ENCODE measurements around the gene RAX.

DNA sequence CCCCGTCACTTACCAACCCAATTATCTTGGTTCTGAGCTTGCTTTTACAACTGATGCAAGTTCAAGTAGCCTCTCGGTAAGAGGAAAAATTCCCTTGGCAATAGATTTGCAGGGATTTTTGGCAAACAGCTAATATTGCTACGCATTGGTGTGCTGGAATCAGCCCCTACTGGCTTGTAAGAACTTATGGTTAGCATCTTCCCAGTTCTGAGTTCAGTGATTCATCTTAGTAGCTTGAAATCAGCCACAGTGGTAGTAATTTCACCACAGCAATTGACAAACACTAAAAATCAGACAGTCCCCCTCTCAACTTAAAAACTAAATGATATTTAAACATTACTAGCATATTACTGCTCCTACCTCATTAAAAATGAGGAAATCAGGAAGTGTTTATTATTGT, 5.9 kb upstream of the RAX start:
- TF ChIP-seq ZNF692 (tag by site-specific recombination; IDR thresholded peaks at IDR 0.05) (no peak), CTCF (tag by site-specific recombination; IDR thresholded peaks at IDR 0.05) (no peak), ZNF629 (tag by site-specific recombination; IDR thresholded peaks at IDR 0.05) (no peak), ZNF837 (tag by site-specific recombination; IDR thresholded peaks at IDR 0.05) (no peak), ZNF623 (tag by site-specific recombination; IDR thresholded peaks at IDR 0.05) (no peak), ZNF785 (tag by site-specific recombination; IDR thresholded peaks at IDR 0.05) (no peak)
- TF ChIP-seq, protein P1, sequence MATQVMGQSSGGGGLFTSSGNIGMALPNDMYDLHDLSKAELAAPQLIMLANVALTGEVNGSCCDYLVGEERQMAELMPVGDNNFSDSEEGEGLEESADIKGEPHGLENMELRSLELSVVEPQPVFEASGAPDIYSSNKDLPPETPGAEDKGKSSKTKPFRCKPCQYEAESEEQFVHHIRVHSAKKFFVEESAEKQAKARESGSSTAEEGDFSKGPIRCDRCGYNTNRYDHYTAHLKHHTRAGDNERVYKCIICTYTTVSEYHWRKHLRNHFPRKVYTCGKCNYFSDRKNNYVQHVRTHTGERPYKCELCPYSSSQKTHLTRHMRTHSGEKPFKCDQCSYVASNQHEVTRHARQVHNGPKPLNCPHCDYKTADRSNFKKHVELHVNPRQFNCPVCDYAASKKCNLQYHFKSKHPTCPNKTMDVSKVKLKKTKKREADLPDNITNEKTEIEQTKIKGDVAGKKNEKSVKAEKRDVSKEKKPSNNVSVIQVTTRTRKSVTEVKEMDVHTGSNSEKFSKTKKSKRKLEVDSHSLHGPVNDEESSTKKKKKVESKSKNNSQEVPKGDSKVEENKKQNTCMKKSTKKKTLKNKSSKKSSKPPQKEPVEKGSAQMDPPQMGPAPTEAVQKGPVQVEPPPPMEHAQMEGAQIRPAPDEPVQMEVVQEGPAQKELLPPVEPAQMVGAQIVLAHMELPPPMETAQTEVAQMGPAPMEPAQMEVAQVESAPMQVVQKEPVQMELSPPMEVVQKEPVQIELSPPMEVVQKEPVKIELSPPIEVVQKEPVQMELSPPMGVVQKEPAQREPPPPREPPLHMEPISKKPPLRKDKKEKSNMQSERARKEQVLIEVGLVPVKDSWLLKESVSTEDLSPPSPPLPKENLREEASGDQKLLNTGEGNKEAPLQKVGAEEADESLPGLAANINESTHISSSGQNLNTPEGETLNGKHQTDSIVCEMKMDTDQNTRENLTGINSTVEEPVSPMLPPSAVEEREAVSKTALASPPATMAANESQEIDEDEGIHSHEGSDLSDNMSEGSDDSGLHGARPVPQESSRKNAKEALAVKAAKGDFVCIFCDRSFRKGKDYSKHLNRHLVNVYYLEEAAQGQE (tag by site-specific recombination; IDR thresholded peaks at IDR 0.05) = no peak

Measured in HEK293 (cell line).